ENCODE measurements around the gene CRYZ.
"Not testable (repeated sequence)": the region's sequence is repeated elsewhere in the genome, so short reads cannot be mapped to it uniquely, and the experiment has no call there.

The CRYZ gene

GRCh38 chr1:74674278-74675048 lies 58.4 kb downstream of the CRYZ start:
- Mint-ChIP-seq H3K4me3 (no peak overlapping the region), H3K9me3 (peaks cover 6 to 10% of the 10 kb centered on the region in 2 donors), H3K27ac (no peak overlapping the region), H3K27me3 (peaks cover 45% of the 10 kb centered on the region), H3K4me1 (peaks cover 7% of the 10 kb centered on the region)
- ATAC-seq = no peak
- no peak for DNase-seq

DNA sequence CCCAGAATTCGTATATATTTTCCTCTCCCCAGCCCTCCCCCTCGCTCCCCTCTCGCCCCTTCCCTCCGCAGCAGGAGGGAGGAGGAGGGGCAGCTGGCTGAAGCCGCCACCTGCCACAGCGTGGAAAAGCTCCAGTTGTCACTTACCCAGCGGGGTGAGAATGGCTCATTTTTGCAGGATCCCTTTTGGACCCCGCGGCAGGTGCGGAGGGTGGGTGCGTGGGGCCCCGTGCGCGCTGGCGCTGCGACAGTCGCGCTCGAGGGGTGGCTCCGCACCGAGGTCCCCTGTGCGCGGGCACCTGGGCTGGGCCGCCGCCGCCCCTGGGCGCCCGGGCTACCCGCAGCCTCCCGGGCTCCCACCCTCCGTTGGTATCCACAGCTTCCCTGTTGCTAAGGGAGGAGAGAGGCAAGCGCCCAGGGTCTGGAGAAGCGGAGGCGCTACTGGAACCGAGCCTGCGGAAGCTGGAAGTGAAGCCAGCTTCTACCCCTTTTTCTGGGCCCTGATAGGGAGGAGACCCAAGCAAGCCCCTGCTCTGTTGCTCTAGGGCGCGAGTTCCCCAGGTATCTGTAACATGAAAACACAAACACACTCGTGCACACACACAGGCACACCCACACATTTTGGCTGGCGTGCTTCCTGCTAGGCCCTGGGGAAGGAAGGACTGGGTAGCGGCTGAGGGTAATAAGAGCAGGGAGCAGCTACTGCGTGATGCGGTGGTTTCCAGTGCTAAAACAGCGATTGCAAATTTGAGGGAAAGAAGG lies 59.3 kb downstream of the CRYZ start, which contains the start of gene ERICH3:
Gene ERICH3, minus strand, starts transcription at position 442 of the 761 bp plus-strand sequence. Its CDS starts 273 bp downstream, at position 169.
- ATAC-seq = peak; percentile 57
- H3K4me3 Mint-ChIP-seq = peak within 1 kb of the TSS; percentile 5 to 34
- no peak for DNase-seq

GRCh38 chr1:74670866-74671265 lies 62.0 kb downstream of the CRYZ start:
- DNase-seq, H3K4me3 Mint-ChIP-seq, H3K4me1 Mint-ChIP-seq, ATAC-seq, H3K27ac Mint-ChIP-seq, H3K9me3 Mint-ChIP-seq: not testable (repeated sequence)
- peaks cover 59% of the 10 kb centered on the region for H3K27me3 Mint-ChIP-seq

More for the DNA sequence above, 59.3 kb downstream of the CRYZ start, which contains the start of gene ERICH3:
- Mint-ChIP-seq H3K27me3 (peaks cover 51% of the 10 kb centered on the region), H3K4me1 (peaks cover 7% of the 10 kb centered on the region), H3K9me3 (peaks cover 6 to 10% of the 10 kb centered on the region in 2 donors), H3K27ac (no peak within 1 kb of the TSS)
